HG03280 (cell line): ENCODE results near the gene NENF.
A peak's percentile ranks its signal among the peaks of the same experiment; 100 is the strongest.
"Not testable (repeated sequence)": the region's sequence is repeated elsewhere in the genome, so short reads cannot be mapped to it uniquely, and the experiment has no call there.

Experiments used
- ATAC-seq: cut with Tn5 transposase; IDR thresholded peaks from one replicate; pipeline ENCODE4 v1.9.1; 2021; ENCODE audit warnings: mild to moderate bottlenecking, moderate library complexity; ENCODE audit not compliant: unreplicated experiment

Gene NENF

DNA sequence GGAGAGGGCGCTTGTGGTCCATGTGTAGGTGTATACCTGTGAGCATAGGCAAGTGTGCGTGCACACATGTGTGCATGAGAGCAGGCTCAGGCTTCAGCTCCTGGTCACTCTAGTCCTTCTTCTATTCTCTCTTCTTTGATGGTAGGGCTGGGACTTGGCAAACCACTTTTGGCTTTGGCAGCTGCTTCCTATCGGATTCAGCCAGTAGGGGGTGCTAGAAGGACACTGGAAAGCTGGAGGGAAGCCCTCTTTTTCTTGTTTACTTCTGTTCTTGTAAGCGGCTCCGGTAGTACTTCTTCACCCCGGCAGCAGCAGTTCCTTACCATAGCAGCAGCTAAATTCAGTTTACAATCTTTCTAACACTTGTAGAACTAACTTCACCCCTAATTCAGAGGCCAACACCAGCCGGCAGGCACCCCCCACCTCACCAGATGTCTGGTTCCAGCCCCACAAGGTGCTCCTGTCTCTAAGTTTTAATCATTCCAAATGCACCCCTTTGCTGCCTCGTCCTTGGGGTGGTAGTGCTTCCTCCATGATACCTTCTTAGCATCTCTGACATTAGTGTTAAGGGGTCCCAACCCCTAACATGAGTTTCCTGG is 25.1 kb downstream of the NENF start:
- ATAC-seq, result no peak

- ATAC-seq, result no peak
Observed at GRCh38 chr1:212458817-212459216, 26.1 kb downstream of the NENF start.

- no peak for ATAC-seq
Observed at GRCh38 chr1:212459656-212460055, 26.9 kb downstream of the NENF start.

DNA sequence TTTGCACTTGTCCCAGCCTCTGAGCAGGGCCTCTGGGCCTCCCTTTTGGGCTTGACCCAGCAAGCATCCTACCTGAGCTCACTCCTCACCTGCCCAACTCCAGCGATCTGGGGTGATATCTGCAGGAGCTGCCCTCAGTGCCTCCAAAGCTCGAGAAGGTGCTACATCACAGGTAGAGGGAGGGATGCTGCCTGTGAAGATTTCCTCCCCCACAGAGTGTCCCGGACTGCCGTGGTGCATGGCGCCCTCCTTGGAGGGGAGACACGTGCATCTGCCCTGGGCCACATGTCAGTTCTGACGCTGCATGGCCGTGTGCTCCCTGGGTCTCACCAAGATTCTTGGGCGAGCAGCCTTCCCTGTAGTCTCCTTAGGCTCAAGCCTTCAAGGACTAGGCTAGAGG is 27.7 kb downstream of the NENF start:
- ATAC-seq, result no peak

DNA sequence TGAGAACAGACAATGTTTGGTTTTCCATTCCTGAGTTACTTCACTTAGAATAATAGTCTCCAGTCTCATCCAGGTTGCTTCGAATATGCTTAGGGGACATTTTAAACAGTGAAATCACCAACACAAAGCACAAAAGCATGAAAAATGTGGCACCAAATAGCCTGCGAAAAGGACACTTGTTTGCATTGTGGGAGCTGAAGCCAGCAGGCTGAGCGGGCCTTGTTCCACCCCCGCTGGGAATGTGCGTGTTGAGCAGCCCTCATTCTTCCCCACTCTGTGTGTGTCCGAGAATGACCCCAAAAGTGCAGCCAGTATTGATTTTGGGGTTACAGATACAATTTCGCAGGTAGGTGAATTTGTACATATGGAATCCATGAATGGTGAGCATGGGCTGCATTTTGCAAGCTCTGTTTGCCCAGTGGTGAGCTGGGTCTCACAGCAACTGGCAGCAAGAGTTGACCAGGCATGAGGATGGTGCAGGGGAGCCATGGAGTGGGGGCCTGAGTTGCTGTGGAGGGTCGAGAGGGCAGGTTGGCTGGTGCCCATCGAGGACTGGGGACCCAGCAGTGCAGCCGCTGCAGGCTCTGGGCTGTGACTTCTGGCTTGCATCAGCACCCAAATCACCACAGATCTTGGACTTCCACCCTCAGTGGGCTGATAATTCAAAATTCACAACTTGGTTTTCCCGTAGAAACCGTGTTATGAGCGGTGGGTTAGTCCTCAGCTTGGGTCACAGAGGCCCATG is 29.4 kb downstream of the NENF start:
- no peak for ATAC-seq

DNA sequence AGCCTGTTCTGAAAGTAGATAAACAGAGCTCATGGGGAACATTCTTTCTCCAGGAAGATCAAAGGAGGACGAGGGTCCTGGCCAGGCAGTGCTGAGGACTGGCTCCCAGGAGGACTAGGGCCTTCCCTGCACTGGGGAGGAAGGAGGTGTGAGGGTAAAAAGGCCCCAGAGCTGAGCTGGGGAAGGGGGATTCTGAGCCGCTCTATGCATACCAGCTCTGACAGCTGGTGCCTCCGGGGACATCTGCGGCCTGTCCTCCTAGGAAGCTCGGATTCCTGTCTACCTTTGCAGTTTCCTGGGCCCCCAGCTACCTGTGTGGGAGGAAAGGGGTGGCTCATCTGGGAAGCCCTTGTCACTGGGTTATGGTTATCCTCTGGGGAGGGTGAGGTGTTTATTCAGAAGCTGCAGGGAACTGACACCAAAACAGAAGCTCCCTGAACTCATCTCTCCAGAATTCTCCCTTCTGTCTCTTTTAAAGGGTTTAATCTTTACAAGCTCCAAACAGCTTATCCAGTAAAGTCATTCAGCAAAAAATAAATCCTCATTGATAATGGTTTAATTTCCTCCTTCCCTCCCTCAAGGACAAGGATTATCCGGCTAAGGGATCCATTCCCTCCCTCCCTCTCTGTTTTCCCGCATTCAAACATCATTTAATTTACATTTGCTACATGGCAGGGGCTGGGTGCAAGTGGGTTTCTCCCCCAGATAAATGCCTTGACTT is 31.0 kb downstream of the NENF start:
- ATAC-seq, result no peak

DNA sequence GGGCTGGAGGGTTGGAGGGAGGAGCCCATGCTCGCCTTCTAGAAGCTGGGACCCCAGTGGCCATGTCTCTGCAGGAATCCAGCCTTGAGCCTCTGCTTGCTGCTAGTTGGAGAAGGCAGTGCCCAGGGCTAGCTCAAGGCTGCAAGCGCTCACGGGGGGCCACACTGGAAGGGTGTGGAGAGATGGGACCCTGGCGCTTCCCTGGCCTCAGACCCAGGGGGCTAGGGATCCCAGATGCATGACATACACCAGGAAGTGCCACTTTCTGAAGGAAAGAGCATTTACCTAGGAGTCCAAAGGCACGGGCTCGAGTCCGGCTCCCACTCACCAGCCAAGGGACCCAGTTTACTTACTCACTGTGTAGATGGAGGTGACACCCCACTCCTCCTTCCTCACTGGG is 32.6 kb downstream of the NENF start:
- no peak for ATAC-seq

DNA sequence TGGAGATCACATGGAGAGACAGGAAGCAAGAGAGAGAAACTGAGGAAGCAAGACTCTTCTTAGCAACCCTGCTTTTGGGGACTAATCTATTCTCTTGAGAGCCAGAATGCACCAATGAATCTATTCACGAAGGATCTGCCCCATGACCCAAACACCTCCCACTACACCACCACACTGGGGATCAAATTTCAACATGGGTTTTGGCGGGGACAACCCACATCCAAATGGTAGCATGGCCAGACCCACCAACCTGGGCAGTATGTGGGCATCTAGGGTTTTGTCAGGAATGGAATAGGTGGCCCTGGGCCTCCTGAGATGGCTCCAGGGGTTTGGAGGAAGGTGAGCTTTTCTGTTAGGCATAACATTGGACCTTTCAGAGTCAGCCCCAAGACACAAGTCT is 33.7 kb downstream of the NENF start:
- no peak for ATAC-seq

DNA sequence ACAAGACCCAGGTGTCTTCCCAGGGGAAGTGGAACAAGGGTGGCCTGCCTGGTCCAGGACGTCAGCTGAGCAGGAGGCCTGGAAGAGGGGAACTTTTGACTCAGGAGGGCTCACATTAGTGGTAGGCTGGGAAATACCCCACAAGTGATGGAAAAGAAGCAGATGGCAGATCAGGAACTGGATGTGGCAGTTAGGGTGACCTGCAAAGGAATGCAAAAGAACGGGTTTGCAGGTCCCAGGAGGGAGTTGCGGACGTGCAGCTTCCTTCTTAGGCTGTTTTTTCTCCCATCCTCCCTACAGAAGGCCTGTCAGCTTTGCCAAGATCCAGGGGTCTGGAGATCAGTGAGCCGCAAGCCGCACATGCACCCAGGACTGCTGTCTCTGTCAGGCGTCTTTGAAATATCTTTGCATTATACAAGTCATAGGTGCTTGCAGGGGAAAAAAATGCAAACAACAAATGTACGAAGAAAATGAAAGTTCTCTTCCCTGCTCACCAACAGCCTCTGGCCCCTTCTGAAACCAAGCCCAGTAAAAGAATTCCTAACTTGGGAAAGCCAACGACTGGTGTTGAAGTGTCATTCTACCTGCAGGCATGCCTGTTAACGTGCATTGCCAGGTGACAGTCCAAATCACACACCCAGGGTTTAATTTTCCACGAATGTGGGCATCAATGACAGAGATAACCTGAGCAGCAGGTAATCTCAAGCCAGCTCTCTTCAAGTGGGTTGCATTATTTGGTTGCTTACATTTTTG is 34.4 kb downstream of the NENF start:
- no peak for ATAC-seq

DNA sequence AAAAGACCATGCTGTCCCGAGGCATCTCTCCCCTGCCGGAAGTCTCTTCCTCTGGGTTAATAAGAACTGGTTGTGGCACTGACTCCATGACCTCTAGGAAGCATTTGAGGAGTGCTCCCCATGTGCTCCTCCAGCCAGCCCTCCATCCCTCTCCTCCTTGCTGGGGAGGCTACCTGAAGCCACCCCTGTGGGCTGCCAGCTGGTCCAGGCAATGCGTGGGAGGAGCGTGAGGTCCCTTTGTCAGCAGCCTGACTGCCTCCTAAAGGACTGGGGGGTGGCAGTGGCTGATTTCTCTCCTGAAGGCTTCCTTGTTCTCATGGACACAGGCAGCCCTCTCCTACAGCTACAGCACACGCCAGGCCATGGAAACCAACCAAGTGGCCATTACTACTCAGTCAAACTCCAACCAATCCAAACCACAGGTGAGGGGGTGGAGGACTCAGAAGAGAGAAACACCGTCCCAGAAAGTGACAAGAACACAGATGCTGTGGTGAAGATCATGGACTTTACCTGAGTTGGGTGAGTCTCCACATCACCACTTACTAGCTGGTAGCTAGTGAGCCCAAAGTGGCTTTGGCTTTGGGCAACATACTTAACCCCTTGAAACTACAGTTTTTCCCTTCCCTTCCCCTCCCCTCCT is 35.2 kb downstream of the NENF start:
- ATAC-seq, result no peak

- ATAC-seq, result no peak
Observed at GRCh38 chr1:212470059-212470458, 37.3 kb downstream of the NENF start.

DNA sequence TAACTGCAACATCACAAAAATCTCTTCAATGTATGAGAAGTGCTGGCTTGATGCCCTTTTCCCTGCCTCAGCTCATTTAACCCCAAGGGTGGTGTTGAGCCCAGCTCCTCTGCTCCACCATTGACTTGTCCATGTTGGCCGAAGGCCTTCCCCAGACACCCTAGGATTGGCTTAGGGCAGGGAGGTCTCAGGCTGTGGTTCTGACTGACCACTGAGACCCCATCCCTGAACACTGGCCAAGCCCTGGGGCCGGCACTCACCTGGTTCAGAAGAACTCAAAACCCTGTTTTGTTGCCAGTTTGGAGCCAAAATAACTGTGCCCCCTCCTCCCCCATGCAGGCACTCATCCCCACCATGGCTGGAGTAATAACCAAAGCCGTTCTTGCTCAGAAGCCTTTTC is 38.6 kb downstream of the NENF start:
- no peak for ATAC-seq

GRCh38 chr1:212471891-212472675 is 39.4 kb downstream of the NENF start:
- ATAC-seq, result no peak

GRCh38 chr1:212473729-212474128 is 41.0 kb downstream of the NENF start:
- ATAC-seq, result no peak

DNA sequence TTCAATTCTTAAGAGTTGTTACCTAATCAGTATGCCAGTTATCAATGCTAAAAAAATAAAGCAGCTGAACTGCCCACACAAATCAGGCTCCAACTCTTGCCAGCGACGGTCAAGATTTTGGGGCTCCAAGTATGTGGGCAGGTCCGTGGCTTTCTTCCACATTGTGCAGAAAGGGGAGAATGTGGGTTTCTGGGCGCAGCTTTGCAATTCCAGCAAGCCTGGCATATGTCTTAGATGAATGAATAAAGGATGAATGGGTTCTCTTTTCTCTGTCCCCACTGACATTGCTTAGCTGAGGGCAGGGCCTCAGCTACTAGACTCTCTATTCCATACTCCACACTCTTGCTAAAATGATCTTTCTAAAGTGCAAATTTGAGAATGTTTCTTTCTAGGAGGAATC is 42.4 kb downstream of the NENF start:
- no peak for ATAC-seq

DNA sequence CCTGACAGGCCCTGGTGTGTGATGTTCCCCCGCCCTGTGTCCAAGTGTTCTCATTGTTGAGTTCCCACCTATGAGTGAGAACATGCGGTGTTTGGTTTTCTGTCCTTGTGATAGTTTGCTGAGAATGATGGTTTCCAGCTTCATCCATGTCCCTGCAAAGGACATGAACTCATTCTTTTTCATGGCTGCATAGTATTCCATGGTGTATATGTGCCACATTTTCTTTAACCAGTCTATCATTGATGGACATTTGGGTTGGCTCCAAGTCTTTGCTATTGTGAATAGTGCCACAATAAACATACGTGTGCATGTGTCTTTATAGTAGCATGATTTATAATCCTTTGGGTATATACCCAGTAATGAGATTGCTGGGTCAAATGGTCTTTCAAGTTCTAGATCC is 43.1 kb downstream of the NENF start:
- ATAC-seq, result not testable (repeated sequence)

GRCh38 chr1:212477014-212477679 is 44.4 kb downstream of the NENF start:
- peak; percentile 86 for ATAC-seq

DNA sequence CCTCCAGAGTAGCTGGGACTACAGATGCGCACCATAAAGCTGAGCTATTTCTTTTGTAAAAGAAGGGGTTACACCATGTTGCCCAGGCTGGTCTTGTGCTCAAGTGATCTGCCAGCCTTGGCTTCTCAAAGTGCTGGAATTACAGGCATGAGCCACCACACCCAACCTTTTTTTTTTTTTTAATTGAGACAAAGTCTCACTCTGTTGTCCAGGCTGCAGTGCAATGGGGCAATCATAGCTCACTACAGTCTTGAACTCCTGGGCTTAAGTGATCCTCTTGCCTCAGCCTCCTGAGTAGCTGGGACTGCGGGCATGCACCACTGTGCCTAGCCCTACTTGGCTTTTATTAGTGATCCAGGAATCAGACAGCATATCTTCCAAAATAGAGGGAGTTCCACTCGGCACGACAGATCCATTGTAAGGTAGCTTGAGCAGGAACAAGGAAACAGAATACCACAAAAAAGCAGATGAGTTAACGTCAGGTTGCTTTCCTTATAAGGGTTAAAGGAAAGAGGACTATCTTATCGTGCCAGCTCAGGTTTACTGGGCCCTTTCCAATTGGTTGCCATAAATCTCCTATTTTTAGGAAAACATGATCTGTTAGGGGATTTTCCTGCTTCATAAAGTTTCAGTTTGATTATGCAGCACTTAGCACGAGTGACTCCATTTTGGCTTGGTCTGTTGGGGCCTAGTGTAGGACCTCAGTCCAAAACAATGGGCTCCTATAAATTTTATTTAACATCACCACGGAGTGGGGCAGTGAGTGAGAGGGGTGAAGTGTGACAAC is 45.2 kb downstream of the NENF start:
- ATAC-seq, result no peak

- ATAC-seq, result no peak
Observed at GRCh38 chr1:212478467-212479025, 45.8 kb downstream of the NENF start.
